OCI-LY1 (cell line): ENCODE results near the gene C8B.

ENCODE experiments used
- H2AFZ ChIP-seq: fragments of 200-600 bp; sonication (generic), shearing (Covaris generic); 2 replicates; pipeline ENCODE4 v1.6.0; 2014; ENCODE audit warnings: antibody characterized with exemption, mild to moderate bottlenecking, low read length
- H3F3A ChIP-seq: fragments of 200-600 bp; sonication (generic), shearing (Covaris generic); 2 replicates; pipeline ENCODE4 v1.6.0; 2014; ENCODE audit warnings: mild to moderate bottlenecking, antibody characterized with exemption, low read length, moderate library complexity; ENCODE audit not compliant: insufficient read depth
- H3K27ac ChIP-seq: fragments of 200-600 bp; sonication (generic); 2 replicates; pipeline ENCODE4 v1.5.1; 2014; ENCODE audit warnings: low read length, mixed run types, mild to moderate bottlenecking, low read depth; ENCODE audit not compliant: poor library complexity, severe bottlenecking
- H3K27me3 ChIP-seq: fragments of 200-600 bp; sonication (generic); 2 replicates; pipeline ENCODE4 v1.6.0; 2014; ENCODE audit warnings: antibody characterized with exemption, mild to moderate bottlenecking, low read length, moderate library complexity; ENCODE audit not compliant: insufficient read depth
- H3K36me3 ChIP-seq: fragments of 200-600 bp; sonication (generic); 2 replicates; pipeline ENCODE4 v1.6.1; 2014; ENCODE audit warnings: mild to moderate bottlenecking, antibody characterized with exemption, low read length, moderate library complexity, mixed read lengths; ENCODE audit not compliant: insufficient read depth
- H3K4me1 ChIP-seq: fragments of 200-600 bp; sonication (generic); 2 replicates; pipeline ENCODE4 v1.5.1; 2014; ENCODE audit warnings: mild to moderate bottlenecking, low read length, moderate library complexity; ENCODE audit not compliant: insufficient read depth, severe bottlenecking
- H3K4me2 ChIP-seq: fragments of 200-600 bp; sonication (generic), shearing (Covaris generic); 2 replicates; pipeline ENCODE4 v1.6.1; 2014; ENCODE audit warnings: low read length
- H3K4me3 ChIP-seq: fragments of 200-600 bp; sonication (generic); 2 replicates; pipeline ENCODE4 v1.5.1; 2014; ENCODE audit warnings: low read length, low read depth, mild to moderate bottlenecking, mixed read lengths; ENCODE audit not compliant: poor library complexity, severe bottlenecking
- H3K79me2 ChIP-seq: fragments of 200-600 bp; shearing (Covaris generic); 2 replicates; pipeline ENCODE4 v1.6.1; 2016; ENCODE audit warnings: mixed run types, low read length, mixed read lengths; ENCODE audit not compliant: insufficient read depth
- H3K9ac ChIP-seq: fragments of 200-600 bp; sonication (generic), shearing (Covaris generic); 2 replicates; pipeline ENCODE4 v1.6.1; 2014; ENCODE audit warnings: mild to moderate bottlenecking, low read length, mixed read lengths
- H3K9me2 ChIP-seq: fragments of 200-600 bp; sonication (generic), shearing (Covaris generic); 2 replicates; pipeline ENCODE4 v1.6.1; 2014; ENCODE audit warnings: low read depth, mild to moderate bottlenecking, low read length, mixed read lengths
- H3K9me3 ChIP-seq: fragments of 200-600 bp; shearing (Covaris generic); 2 replicates; pipeline ENCODE4 v1.6.1; 2014; ENCODE audit warnings: low read length, mixed read lengths
- H4K20me1 ChIP-seq: fragments of 200-600 bp; sonication (generic), shearing (Covaris generic); 2 replicates; pipeline ENCODE4 v1.6.0; 2016; ENCODE audit warnings: mild to moderate bottlenecking, low read length; ENCODE audit not compliant: insufficient read depth
- EZH2 ChIP-seq: fragments of 200-600 bp; sonication (generic), shearing (Covaris generic); IDR thresholded peaks from 2 replicates; pipeline ENCODE4 v1.8.0; 2017; ENCODE audit warnings: borderline replicate concordance, mixed run types, mild to moderate bottlenecking, antibody characterized with exemption, low read length, moderate library complexity, mixed read lengths
- TF ChIP-seq, protein P1 (sequence below): fragments of 200-600 bp; sonication (generic), shearing (Covaris generic); IDR thresholded peaks from 2 replicates; pipeline ENCODE4 v1.5.1; 2017; ENCODE audit warnings: mild to moderate bottlenecking, antibody characterized with exemption, low read length, moderate library complexity, mixed read lengths

Gene C8B

DNA sequence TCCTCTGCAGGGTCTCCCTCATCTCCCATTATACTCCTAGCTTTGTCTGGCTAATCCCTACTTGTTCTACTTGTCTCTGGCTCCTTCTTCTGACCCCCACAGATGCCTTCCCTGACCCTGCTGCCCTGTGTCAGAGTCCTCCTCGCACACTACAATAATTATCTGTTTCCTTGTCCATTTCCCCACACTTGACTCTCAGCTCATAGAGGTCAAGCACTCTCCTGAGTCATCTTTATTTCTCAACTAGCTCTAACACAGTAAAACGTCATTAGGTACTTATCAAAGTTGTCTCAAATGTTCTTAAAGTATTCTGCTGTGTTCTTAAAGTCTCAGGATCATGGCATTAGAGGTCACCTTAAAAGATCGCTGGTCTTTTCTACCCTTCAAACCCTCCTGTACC is 64.1 kb downstream of the C8B start:
- no peak for TF ChIP-seq EZH2
- TF ChIP-seq, protein P1, sequence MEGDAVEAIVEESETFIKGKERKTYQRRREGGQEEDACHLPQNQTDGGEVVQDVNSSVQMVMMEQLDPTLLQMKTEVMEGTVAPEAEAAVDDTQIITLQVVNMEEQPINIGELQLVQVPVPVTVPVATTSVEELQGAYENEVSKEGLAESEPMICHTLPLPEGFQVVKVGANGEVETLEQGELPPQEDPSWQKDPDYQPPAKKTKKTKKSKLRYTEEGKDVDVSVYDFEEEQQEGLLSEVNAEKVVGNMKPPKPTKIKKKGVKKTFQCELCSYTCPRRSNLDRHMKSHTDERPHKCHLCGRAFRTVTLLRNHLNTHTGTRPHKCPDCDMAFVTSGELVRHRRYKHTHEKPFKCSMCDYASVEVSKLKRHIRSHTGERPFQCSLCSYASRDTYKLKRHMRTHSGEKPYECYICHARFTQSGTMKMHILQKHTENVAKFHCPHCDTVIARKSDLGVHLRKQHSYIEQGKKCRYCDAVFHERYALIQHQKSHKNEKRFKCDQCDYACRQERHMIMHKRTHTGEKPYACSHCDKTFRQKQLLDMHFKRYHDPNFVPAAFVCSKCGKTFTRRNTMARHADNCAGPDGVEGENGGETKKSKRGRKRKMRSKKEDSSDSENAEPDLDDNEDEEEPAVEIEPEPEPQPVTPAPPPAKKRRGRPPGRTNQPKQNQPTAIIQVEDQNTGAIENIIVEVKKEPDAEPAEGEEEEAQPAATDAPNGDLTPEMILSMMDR: no peak
- Histone ChIP-seq H3K4me1 (no peaks in the 10 kb centered on the region), H3K27me3 (no peaks in the 10 kb centered on the region), H3K9me2 (no peaks in the 10 kb centered on the region), H2AFZ (no peak overlapping the region), H4K20me1 (no peaks in the 10 kb centered on the region), H3K27ac (no peak overlapping the region), H3K79me2 (no peaks in the 10 kb centered on the region), H3K9ac (no peak overlapping the region), H3K36me3 (no peaks in the 10 kb centered on the region), H3K9me3 (no peaks in the 10 kb centered on the region), H3K4me3 (no peak overlapping the region), H3K4me2 (no peak overlapping the region), H3F3A (no peaks in the 10 kb centered on the region)

DNA sequence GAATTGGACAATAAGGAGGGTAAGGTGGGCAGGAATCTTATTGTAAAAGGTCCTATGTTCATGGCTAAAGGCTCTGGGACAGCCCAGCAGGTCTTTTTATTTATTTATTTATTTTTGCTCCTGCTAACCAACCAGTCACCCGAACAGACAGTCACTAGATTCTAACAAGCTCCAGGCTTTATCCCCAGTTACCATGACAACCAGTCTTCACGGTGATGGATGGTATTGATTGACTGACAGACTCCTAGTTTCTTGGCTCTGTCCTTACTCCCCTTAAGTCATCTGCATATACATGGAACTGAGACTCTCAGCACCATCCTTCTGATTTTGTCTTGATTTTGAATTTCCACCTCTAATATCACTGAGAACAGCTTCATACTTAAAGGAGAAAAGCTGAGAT is 66.9 kb downstream of the C8B start:
- H3K27me3 ChIP-seq: no peaks in the 10 kb centered on the region
- H3F3A ChIP-seq: no peaks in the 10 kb centered on the region
- no peak overlapping the region for H3K9ac ChIP-seq
- H3K4me3 ChIP-seq: no peak overlapping the region
- H4K20me1 ChIP-seq: no peaks in the 10 kb centered on the region
- H3K79me2 ChIP-seq: no peaks in the 10 kb centered on the region
- TF ChIP-seq, protein P1: no peak
- no peak for TF ChIP-seq EZH2
- H3K9me3 ChIP-seq: no peaks in the 10 kb centered on the region
- H3K27ac ChIP-seq: no peak overlapping the region
- no peaks in the 10 kb centered on the region for H3K36me3 ChIP-seq
- no peaks in the 10 kb centered on the region for H3K4me1 ChIP-seq
- no peaks in the 10 kb centered on the region for H3K9me2 ChIP-seq
- no peak overlapping the region for H3K4me2 ChIP-seq
- no peak overlapping the region for H2AFZ ChIP-seq

DNA sequence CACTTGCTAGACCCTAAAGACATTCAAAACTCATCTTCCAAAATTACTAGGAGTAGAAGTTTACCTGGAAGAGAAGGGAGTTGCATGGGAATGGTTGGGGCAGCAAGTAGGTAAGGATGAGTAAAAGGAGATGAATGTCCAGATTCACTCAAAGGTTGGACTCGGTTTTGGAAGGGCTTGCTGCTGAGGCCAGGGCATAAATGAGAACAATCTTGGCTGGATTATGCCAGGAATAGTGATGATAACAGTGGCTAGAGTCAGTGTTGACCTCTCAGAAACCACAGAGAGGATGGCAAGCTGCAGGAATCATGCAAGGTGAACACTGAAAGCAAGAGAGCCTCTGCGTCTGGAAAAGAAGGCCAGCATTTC is 67.8 kb downstream of the C8B start:
- no peaks in the 10 kb centered on the region for H3K36me3 ChIP-seq
- no peaks in the 10 kb centered on the region for H4K20me1 ChIP-seq
- no peak overlapping the region for H3K4me2 ChIP-seq
- no peaks in the 10 kb centered on the region for H3K27me3 ChIP-seq
- H3K9ac ChIP-seq: no peak overlapping the region
- no peak overlapping the region for H3K4me3 ChIP-seq
- no peaks in the 10 kb centered on the region for H3F3A ChIP-seq
- H3K9me3 ChIP-seq: no peaks in the 10 kb centered on the region
- TF ChIP-seq, protein P1: no peak
- no peak for TF ChIP-seq EZH2
- no peaks in the 10 kb centered on the region for H3K4me1 ChIP-seq
- H3K27ac ChIP-seq: no peak overlapping the region
- H3K79me2 ChIP-seq: no peaks in the 10 kb centered on the region
- H2AFZ ChIP-seq: no peak overlapping the region
- no peaks in the 10 kb centered on the region for H3K9me2 ChIP-seq
